H9 (cell line): ENCODE results near the gene PRKACB. TPM values are rescaled to one million over a fixed set of nuclear protein-coding genes. Genes with fewer than 3 reads are reported as not detected.

Source experiments
- DNase-seq: peaks from one replicate; pipeline ENCODE4 v3.0.0-alpha.2; 2017
- H2AFZ ChIP-seq: one replicate; pipeline ENCODE4 v1.6.1; 2013; ENCODE audit warnings: mild to moderate bottlenecking, low read length, control low read depth, moderate library complexity
- H2AK5ac ChIP-seq: 2 replicates; pipeline ENCODE4 v1.6.1; 2013; ENCODE audit warnings: low read length, control low read depth, mixed read lengths; ENCODE audit not compliant: insufficient read length
- H2BK120ac ChIP-seq: one replicate; pipeline ENCODE4 v1.6.1; 2013; ENCODE audit warnings: low read depth, mild to moderate bottlenecking, low read length, control low read depth, inconsistent platforms; ENCODE audit not compliant: poor library complexity, severe bottlenecking
- H2BK12ac ChIP-seq: 2 replicates; pipeline ENCODE4 v1.6.1; 2013; ENCODE audit warnings: low read length, control low read depth, mixed read lengths, low read depth; ENCODE audit not compliant: insufficient read length
- H2BK15ac ChIP-seq: 2 replicates; pipeline ENCODE4 v1.6.1; 2013; ENCODE audit warnings: low read depth, low read length, control low read depth
- H2BK20ac ChIP-seq: one replicate; pipeline ENCODE4 v1.6.1; 2013; ENCODE audit warnings: low read depth, mild to moderate bottlenecking, low read length, control low read depth, inconsistent platforms; ENCODE audit not compliant: poor library complexity, severe bottlenecking
- H2BK5ac ChIP-seq: 2 replicates; pipeline ENCODE4 v1.6.1; 2013; ENCODE audit warnings: low read length, control low read depth, mixed read lengths; ENCODE audit not compliant: insufficient read length
- H3K14ac ChIP-seq: 2 replicates; pipeline ENCODE4 v1.6.1; 2013; ENCODE audit warnings: low read length, control low read depth; ENCODE audit not compliant: insufficient read depth
- H3K18ac ChIP-seq: 2 replicates; pipeline ENCODE4 v1.6.1; 2013; ENCODE audit warnings: low read depth, mild to moderate bottlenecking, mixed read lengths, low read length, control low read depth; ENCODE audit not compliant: insufficient read length
- H3K23ac ChIP-seq: 2 replicates; pipeline ENCODE4 v1.6.1; 2013; ENCODE audit warnings: low read length, control low read depth, mixed read lengths, low read depth; ENCODE audit not compliant: insufficient read length
- H3K23me2 ChIP-seq: 2 replicates; pipeline ENCODE4 v1.6.1; 2013; ENCODE audit warnings: low read depth, mild to moderate bottlenecking, mixed read lengths, low read length, control low read depth; ENCODE audit not compliant: insufficient read length, poor library complexity, severe bottlenecking
- H3K27ac ChIP-seq: 2 replicates; pipeline ENCODE4 v1.5.1; 2013; ENCODE audit warnings: low read length, control low read depth, mixed read lengths, low read depth; ENCODE audit not compliant: insufficient read length
- H3K27me3 ChIP-seq: 2 replicates; pipeline ENCODE4 v1.6.1; 2013; ENCODE audit warnings: low read length, control low read depth, inconsistent platforms; ENCODE audit not compliant: insufficient read depth
- H3K4ac ChIP-seq: 2 replicates; pipeline ENCODE4 v1.6.1; 2013; ENCODE audit warnings: low read depth, mild to moderate bottlenecking, control low read depth, inconsistent platforms, low read length, moderate library complexity
- H3K4me1 ChIP-seq: 2 replicates; pipeline ENCODE4 v1.6.1; 2013; ENCODE audit warnings: low read length, control low read depth, inconsistent platforms; ENCODE audit not compliant: insufficient read depth
- H3K4me2 ChIP-seq: 2 replicates; pipeline ENCODE4 v1.6.1; 2013; ENCODE audit warnings: low read length, control low read depth, mixed read lengths; ENCODE audit not compliant: insufficient read length, insufficient read depth
- H3K56ac ChIP-seq: 2 replicates; pipeline ENCODE4 v1.6.1; 2013; ENCODE audit warnings: low read depth, mild to moderate bottlenecking, mixed read lengths, low read length, control low read depth; ENCODE audit not compliant: insufficient read length
- H3K79me1 ChIP-seq: 2 replicates; pipeline ENCODE4 v1.6.1; 2013; ENCODE audit warnings: low read depth, mild to moderate bottlenecking, moderate library complexity, low read length, control low read depth, inconsistent platforms; ENCODE audit not compliant: insufficient read depth, poor library complexity, severe bottlenecking
- H3K79me2 ChIP-seq: 2 replicates; pipeline ENCODE4 v1.6.1; 2013; ENCODE audit warnings: low read length, control low read depth, inconsistent platforms; ENCODE audit not compliant: insufficient read depth
- H3K9ac ChIP-seq: 2 replicates; pipeline ENCODE4 v1.6.1; 2013; ENCODE audit warnings: low read length, control low read depth, mixed read lengths; ENCODE audit not compliant: insufficient read length; ENCODE audit errors: extremely low read depth
- H3K9me3 ChIP-seq: one replicate; pipeline ENCODE4 v1.6.1; 2013; ENCODE audit warnings: low read depth, low read length, inconsistent platforms; ENCODE audit not compliant: control insufficient read depth
- H3T11ph ChIP-seq: one replicate; pipeline ENCODE4 v1.6.1; 2013; ENCODE audit warnings: mild to moderate bottlenecking, low read length, control low read depth, inconsistent platforms
- H4K20me1 ChIP-seq: one replicate; pipeline ENCODE4 v1.6.1; 2013; ENCODE audit not compliant: control insufficient read depth, insufficient read length, insufficient read depth
- H4K5ac ChIP-seq: 2 replicates; pipeline ENCODE4 v1.6.1; 2013; ENCODE audit warnings: low read depth, mild to moderate bottlenecking, mixed read lengths, low read length, control low read depth; ENCODE audit not compliant: insufficient read length
- H4K8ac ChIP-seq: replicated peaks from 2 replicates; pipeline ENCODE4 v1.6.1; 2013; ENCODE audit warnings: low read length, control low read depth, mixed read lengths, low read depth; ENCODE audit not compliant: insufficient read length
- H4K91ac ChIP-seq: 2 replicates; pipeline ENCODE4 v1.6.1; 2013; ENCODE audit warnings: low read depth, mild to moderate bottlenecking, moderate library complexity, mixed read lengths, low read length, control low read depth; ENCODE audit not compliant: insufficient read length
- H3K27ac Mint-ChIP-seq, 3 experiments: 2 replicates in 2 of 3; 3 replicates in 1 of 3; pipeline ENCODE4 v1.8.0; 2020 to 2021; ENCODE audit warnings: mixed read lengths in 3 of 3, mild to moderate bottlenecking in 1 of 3, moderate library complexity in 1 of 3
- H3K27me3 Mint-ChIP-seq: 2 replicates; pipeline ENCODE4 v1.8.0; 2021; ENCODE audit warnings: low read depth, mild to moderate bottlenecking, moderate library complexity, mixed read lengths
- H3K36me3 Mint-ChIP-seq, 3 experiments: 2 replicates in 2 of 3; 3 replicates in 1 of 3; pipeline ENCODE4 v1.8.0; 2020 to 2021; ENCODE audit warnings: low read depth in 3 of 3, mixed read lengths in 3 of 3; ENCODE audit not compliant: insufficient read depth in 1 of 3
- H3K4me1 Mint-ChIP-seq, 2 experiments: 2 replicates each; pipeline ENCODE4 v1.8.0; 2020; ENCODE audit warnings: mixed read lengths in 2 of 2
- H3K4me3 Mint-ChIP-seq, 2 experiments: 2 replicates in 1 of 2; 3 replicates in 1 of 2; pipeline ENCODE4 v1.8.0; 2020 to 2021; ENCODE audit warnings: mild to moderate bottlenecking in 2 of 2, mixed read lengths in 2 of 2, moderate library complexity in 1 of 2
- H3K9me3 Mint-ChIP-seq, 2 experiments: 2 replicates in 1 of 2; 3 replicates in 1 of 2; pipeline ENCODE4 v1.8.0; 2020; ENCODE audit warnings: mild to moderate bottlenecking in 2 of 2, mixed read lengths in 2 of 2, moderate library complexity in 1 of 2
- CTCF ChIP-seq: fragments of 200-600 bp; sonication (generic); conservative IDR thresholded peaks from 3 replicates; pipeline ENCODE4 v1.8.0; 2021; ENCODE audit warnings: antibody characterized with exemption, mild to moderate bottlenecking
- WGBS: extraction: QIAGEN DNeasy Blood & Tissue Kit; methylation state at CpG from one replicate; pipeline ENCODE4 v1.1.7; 2013; ENCODE audit warnings: missing lambda C conversion rate, low lambda C conversion rate, mixed read lengths; ENCODE audit not compliant: insufficient read length; ENCODE audit errors: extremely low coverage; 5-methylcytosine and 5-hydroxymethylcytosine counted together
- total RNA-seq: library from RNA; stranded (reverse); gene quantifications from 2 replicates; pipeline ENCODE4 v1.2.1, GENCODE V29; 2021

Gene PRKACB
- total RNA-seq, 1 experiment from 2014 or later = 20.7 TPM

DNA sequence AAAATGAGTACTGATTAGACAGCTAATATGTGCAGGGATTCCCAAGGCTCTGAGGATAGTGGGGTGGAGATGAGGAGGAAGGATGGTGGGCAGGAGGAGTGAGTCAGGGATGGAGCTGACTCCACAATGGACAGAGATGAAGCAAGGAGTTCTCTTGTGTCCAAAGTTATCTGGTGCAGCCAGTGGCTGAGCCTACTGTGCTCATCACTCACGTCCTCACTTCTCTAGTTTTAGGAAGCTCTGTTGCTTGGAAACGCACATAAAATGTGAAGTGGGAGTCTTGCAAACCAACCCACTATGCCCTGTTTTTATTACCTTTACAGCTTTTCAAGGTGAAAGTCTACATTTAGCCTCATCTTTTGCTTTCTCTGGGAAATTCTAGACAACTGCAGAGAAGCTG, 120.9 kb downstream of the PRKACB start:
- no peak overlapping the region for H3K18ac ChIP-seq
- H3K56ac ChIP-seq = no peak overlapping the region
- no peak overlapping the region for H3K23ac ChIP-seq
- H3K4me1 Mint-ChIP-seq = no peaks in the 10 kb centered on the region
- no peak for TF ChIP-seq CTCF
- no peaks in the 10 kb centered on the region for H3K27me3 Mint-ChIP-seq
- no peak overlapping the region for H3K27ac ChIP-seq
- no peak overlapping the region for H2BK120ac ChIP-seq
- H2AK5ac ChIP-seq = no peak overlapping the region
- no peaks in the 10 kb centered on the region for H3K4me1 ChIP-seq
- H3K14ac ChIP-seq = no peak overlapping the region
- no peak overlapping the region for H3K4me2 ChIP-seq
- H3K9ac ChIP-seq = no peak overlapping the region
- H4K91ac ChIP-seq = no peak overlapping the region
- no peak overlapping the region for H2BK5ac ChIP-seq
- no peaks in the 10 kb centered on the region for H3K9me3 Mint-ChIP-seq
- no peaks in the 10 kb centered on the region for H3K27me3 ChIP-seq
- H3K9me3 ChIP-seq = no peaks in the 10 kb centered on the region
- H2BK15ac ChIP-seq = no peak overlapping the region
- H3K23me2 ChIP-seq = no peaks in the 10 kb centered on the region
- no peak overlapping the region for H3K27ac Mint-ChIP-seq
- no peak overlapping the region for H3T11ph ChIP-seq
- H2BK12ac ChIP-seq = no peak overlapping the region
- DNase-seq = no peak
- no CpG with 5 or more reads among the region's 2 CpGs for WGBS
- no peak overlapping the region for H2AFZ ChIP-seq
- H3K4ac ChIP-seq = no peak overlapping the region
- H3K79me2 ChIP-seq = no peaks in the 10 kb centered on the region
- H4K5ac ChIP-seq = no peak overlapping the region
- H4K8ac ChIP-seq = no peak overlapping the region
- H4K20me1 ChIP-seq = no peaks in the 10 kb centered on the region
- H3K36me3 Mint-ChIP-seq = no peaks in the 10 kb centered on the region
- H2BK20ac ChIP-seq = no peak overlapping the region
- H3K79me1 ChIP-seq = no peaks in the 10 kb centered on the region
- no peak overlapping the region for H3K4me3 Mint-ChIP-seq
